ENCODE measurements around the gene FIBCD1.

FIBCD1 gene

DNA sequence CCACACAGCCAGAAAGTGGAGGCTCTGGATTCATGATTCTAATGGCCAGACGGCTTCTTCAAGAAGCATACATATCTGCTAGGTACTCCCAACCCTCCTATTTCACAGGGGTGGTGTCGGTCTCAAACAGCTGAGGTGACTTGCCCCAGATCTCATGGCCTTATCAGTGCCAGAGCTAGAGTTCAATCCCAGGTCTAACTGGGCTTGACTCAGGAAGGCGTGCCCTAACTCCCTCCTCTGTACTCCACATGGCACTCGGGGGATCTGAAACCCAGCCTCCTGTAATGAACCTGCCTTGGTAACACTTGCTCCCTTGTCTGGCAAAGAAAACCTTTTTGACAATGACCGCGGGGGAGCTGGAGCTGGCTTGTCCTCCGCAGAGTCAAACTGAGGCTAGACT is 44.5 kb downstream of the FIBCD1 start:
- Histone ChIP-seq H3K9me3 (ENCODE audit: control insufficient read depth, low read length) (no peaks in the 10 kb centered on the region), H2AFZ (no peak overlapping the region), H3K9ac (no peak overlapping the region), H3K27ac (no peak overlapping the region), H3K4me3 (ENCODE audit: low read depth, low read length) (no peak overlapping the region), H3K79me2 (no peaks in the 10 kb centered on the region), H3K4me1 (peaks cover 10% of the 10 kb centered on the region), H3K27me3 (ENCODE audit: control insufficient read depth, insufficient read depth, low read length) (no peaks in the 10 kb centered on the region), H3K4me2 (ENCODE audit: low read length) (no peak overlapping the region), H3K36me3 (ENCODE audit: control insufficient read depth, insufficient read depth, low read length) (no peaks in the 10 kb centered on the region)
- TF ChIP-seq, protein P1, sequence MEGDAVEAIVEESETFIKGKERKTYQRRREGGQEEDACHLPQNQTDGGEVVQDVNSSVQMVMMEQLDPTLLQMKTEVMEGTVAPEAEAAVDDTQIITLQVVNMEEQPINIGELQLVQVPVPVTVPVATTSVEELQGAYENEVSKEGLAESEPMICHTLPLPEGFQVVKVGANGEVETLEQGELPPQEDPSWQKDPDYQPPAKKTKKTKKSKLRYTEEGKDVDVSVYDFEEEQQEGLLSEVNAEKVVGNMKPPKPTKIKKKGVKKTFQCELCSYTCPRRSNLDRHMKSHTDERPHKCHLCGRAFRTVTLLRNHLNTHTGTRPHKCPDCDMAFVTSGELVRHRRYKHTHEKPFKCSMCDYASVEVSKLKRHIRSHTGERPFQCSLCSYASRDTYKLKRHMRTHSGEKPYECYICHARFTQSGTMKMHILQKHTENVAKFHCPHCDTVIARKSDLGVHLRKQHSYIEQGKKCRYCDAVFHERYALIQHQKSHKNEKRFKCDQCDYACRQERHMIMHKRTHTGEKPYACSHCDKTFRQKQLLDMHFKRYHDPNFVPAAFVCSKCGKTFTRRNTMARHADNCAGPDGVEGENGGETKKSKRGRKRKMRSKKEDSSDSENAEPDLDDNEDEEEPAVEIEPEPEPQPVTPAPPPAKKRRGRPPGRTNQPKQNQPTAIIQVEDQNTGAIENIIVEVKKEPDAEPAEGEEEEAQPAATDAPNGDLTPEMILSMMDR (IDR thresholded peaks at IDR 0.05), result no peak

DNA sequence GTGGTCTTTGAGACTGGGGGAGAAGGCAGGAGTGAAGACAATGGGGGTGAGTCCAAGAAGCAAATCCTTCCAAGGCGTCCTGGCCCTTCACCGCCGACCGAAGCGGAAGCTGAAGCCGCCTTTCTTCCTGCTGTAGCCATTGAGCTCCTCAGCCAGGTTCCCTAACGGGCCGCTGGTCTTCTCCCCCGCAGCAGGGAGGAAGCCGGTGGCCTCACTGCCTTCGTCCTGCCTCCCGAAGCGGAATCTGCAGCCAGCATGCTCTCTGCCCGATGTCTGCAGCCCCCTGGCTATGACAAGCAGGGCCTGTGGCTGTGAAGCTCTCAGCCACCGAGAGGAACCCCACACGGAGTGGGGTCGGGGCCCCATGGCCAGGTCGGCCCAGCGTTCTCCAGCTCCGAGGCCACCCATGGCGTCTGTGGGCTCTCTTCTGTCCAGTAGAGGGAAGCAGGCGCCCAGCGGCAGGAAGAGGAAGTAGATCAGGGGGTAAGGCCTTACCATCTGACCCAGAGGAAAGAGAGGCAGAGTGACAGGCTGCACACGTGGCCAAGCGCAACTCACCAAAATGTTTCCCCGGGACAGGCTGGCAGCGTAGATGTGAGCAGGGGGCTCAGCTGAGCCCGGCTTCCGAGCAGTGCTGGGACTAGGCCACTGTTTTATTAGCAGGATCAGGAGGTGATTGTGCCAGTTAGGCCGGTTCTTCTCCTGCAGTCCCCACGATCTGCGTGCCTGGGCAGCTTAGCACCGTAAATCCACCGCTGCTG is 45.5 kb downstream of the FIBCD1 start:
- peaks cover 16% of the 10 kb centered on the region for H3K4me1 ChIP-seq
- H3K27ac ChIP-seq, result no peak overlapping the region
- no peaks in the 10 kb centered on the region for H3K36me3 ChIP-seq (ENCODE audit: control insufficient read depth, insufficient read depth, low read length)
- no peak overlapping the region for H2AFZ ChIP-seq
- H3K4me2 ChIP-seq (ENCODE audit: low read length), result no peak overlapping the region
- no peak overlapping the region for H3K4me3 ChIP-seq (ENCODE audit: low read depth, low read length)
- no peak overlapping the region for H3K9ac ChIP-seq
- H3K9me3 ChIP-seq (ENCODE audit: control insufficient read depth, low read length), result no peaks in the 10 kb centered on the region
- no peaks in the 10 kb centered on the region for H3K27me3 ChIP-seq (ENCODE audit: control insufficient read depth, insufficient read depth, low read length)
- H3K79me2 ChIP-seq, result no peaks in the 10 kb centered on the region
- TF ChIP-seq, protein P1 (IDR thresholded peaks at IDR 0.05), result no peak

DNA sequence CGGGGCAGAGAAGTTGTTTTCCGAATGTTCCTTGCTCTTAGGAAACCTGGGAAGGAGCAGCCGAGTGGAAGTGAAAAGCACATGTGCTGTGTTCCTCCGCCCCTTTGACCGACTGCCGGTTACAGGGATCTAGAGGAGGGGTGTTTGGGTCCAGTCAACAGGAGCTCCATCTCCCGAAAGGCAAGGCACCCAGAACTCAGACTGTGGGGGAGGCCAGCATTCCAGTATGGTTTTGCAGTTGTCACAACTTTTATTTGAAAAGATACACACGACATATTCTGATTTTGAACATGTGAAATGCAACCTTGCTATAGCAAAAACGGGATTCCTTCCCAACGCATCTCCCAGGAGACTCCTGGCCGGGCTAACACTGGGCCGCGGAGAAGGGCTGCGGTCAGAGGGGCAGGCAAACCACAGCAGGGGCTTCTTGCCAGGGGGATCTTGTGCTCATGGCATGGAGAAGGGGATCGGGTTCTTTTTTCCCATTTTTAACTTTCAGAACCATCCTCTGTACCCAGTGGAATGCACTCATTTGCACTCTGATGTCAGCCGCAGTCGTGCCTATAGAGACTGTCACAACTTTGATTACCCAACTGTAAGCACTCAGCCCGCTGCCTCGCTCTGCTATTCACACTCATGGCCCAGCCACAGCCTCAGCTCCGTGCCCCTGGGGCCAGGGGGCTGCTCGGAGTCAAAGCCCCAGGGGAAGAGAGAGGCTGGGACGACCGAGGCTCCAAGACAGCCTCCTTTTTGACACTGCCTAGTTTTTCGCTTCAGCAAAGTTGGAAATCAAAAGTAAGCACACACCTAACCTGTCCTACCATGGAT is 46.4 kb downstream of the FIBCD1 start:
- Histone ChIP-seq H3K4me2 (ENCODE audit: low read length) (no peak overlapping the region), H3K79me2 (no peaks in the 10 kb centered on the region), H3K9me3 (ENCODE audit: control insufficient read depth, low read length) (no peaks in the 10 kb centered on the region), H3K36me3 (ENCODE audit: control insufficient read depth, insufficient read depth, low read length) (no peaks in the 10 kb centered on the region), H2AFZ (no peak overlapping the region), H3K4me3 (ENCODE audit: low read depth, low read length) (no peak overlapping the region), H3K27ac (no peak overlapping the region), H3K4me1 (peaks cover 22% of the 10 kb centered on the region), H3K9ac (no peak overlapping the region), H3K27me3 (ENCODE audit: control insufficient read depth, insufficient read depth, low read length) (no peaks in the 10 kb centered on the region)
- TF ChIP-seq, protein P1 (IDR thresholded peaks at IDR 0.05), result no peak

DNA sequence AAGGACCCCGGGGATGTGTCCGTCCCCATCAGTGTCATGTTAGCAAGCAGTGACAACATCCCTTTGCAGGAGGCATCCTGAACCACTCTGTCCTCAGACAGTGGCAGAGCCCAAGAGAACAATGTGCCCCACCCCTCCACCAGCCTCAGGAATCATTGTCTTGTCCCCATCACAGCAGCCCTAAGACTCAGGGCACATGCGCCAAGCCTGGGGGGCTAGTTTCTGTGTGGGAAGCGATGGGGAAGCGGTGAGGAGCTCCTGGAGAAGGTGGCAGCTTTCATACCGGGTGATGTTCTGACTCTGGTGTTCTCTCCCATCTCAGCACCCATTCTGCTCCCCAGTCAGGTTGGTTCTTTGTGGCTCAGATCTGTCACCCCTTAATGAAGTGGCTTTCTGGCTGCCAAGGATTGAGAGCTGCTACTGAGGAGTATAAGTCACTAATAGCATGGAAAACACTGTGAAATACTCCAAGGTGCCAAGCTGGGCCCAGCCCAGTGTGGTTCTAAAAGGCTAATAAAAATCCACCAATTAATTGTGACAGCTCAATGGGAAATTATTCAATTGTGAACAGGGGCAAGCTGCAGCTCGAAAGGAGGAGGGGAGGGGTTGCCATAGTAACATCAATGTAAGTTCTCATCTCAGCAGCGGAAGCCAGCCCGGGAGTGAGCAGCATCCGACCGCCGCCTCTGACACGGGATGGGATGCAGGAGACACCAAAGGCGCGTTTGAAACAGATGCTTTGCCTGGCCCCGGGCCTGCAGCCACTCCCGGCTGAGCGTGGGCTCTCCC is 47.2 kb downstream of the FIBCD1 start:
- Histone ChIP-seq H3K79me2 (no peaks in the 10 kb centered on the region), H3K4me2 (ENCODE audit: low read length) (no peak overlapping the region), H3K9ac (no peak overlapping the region), H3K4me3 (ENCODE audit: low read depth, low read length) (no peak overlapping the region), H3K4me1 (peaks cover 28% of the 10 kb centered on the region), H2AFZ (no peak overlapping the region), H3K27me3 (ENCODE audit: control insufficient read depth, insufficient read depth, low read length) (no peaks in the 10 kb centered on the region), H3K36me3 (ENCODE audit: control insufficient read depth, insufficient read depth, low read length) (no peaks in the 10 kb centered on the region), H3K27ac (no peak overlapping the region), H3K9me3 (ENCODE audit: control insufficient read depth, low read length) (no peaks in the 10 kb centered on the region)
- TF ChIP-seq, protein P1 (IDR thresholded peaks at IDR 0.05), result no peak
